Erythroblast (primary cell): ENCODE data around the gene SLC23A3.

Source experiments
- GATA1 ChIP-seq: IDR thresholded peaks from 2 replicates; pipeline ENCODE4 v1.6.1; 2011; ENCODE audit warnings: low read depth, mild to moderate bottlenecking, control low read depth, low read length, moderate library complexity
- POLR2A ChIP-seq: IDR thresholded peaks from 2 replicates; pipeline ENCODE4 v1.6.1; 2011; ENCODE audit warnings: mild to moderate bottlenecking, low read length

GRCh38 chr2:219169930-219170654, at the start of gene SLC23A3:
- TF ChIP-seq POLR2A: no peak
- TF ChIP-seq GATA1: no peak
